T-helper 1 cell treated with Interleukin-12 subunit alpha and Interleukin-12 subunit beta and Interleukin-4 antibody, amounts not matched to agents 30 μg/mL and 1 μg/mL, for 36 hours (primary cell): ENCODE results near the gene PTTG2.
A peak's percentile ranks its signal among the peaks of the same experiment; 100 is the strongest.

Experiments used
- H3K27ac Mint-ChIP-seq: one replicate; pipeline ENCODE4 v1.8.0; 2021; ENCODE audit warnings: mild to moderate bottlenecking, mixed read lengths
- H3K27me3 Mint-ChIP-seq: one replicate; pipeline ENCODE4 v1.8.0; 2021; ENCODE audit warnings: low read depth, mixed read lengths
- H3K36me3 Mint-ChIP-seq: one replicate; pipeline ENCODE4 v1.8.0; 2021; ENCODE audit warnings: low read depth, mixed read lengths
- H3K4me1 Mint-ChIP-seq: one replicate; pipeline ENCODE4 v1.8.0; 2021; ENCODE audit warnings: low read depth, mixed read lengths
- H3K4me3 Mint-ChIP-seq: one replicate; pipeline ENCODE4 v1.8.0; 2021; ENCODE audit warnings: mild to moderate bottlenecking, moderate library complexity, mixed read lengths
- H3K9me3 Mint-ChIP-seq: one replicate; pipeline ENCODE4 v1.8.0; 2021; ENCODE audit warnings: mixed read lengths

The PTTG2 gene

GRCh38 chr4:37988670-37989069 is 28.5 kb downstream of the PTTG2 start:
- Mint-ChIP-seq H3K27ac (no peak overlapping the region), H3K4me3 (no peak overlapping the region), H3K4me1 (peaks cover 6% of the 10 kb centered on the region), H3K27me3 (no peaks in the 10 kb centered on the region), H3K9me3 (no peaks in the 10 kb centered on the region), H3K36me3 (no peaks in the 10 kb centered on the region)

GRCh38 chr4:37989398-37990260 is 29.4 kb downstream of the PTTG2 start:
- Mint-ChIP-seq H3K36me3 (no peaks in the 10 kb centered on the region), H3K4me3 (no peak overlapping the region)

DNA sequence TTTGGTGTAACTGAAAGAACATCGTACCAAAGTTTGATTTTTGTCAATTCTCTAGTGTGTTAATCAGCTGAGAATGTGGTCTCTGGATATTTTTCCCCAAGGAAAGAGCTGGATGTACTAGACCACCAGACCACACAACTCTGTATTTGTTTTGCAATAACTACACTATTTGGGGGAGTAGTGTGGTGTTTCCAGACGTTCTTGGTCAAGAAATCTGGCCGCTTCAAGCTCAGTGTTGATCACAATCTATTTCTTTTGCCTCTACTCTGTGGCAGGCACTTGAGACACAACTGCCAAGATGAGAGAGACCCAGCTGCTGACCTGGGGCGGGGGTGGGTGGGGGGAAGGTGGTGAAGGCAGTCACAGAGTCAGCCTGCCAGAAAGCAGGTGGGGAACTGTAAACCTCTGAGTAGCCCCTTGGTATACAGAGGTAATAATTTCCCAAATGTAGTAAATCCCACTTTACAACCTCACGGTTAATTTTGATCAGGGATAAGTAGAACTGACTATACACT is 30.6 kb downstream of the PTTG2 start:
- Mint-ChIP-seq H3K4me1 (peaks cover 9% of the 10 kb centered on the region), H3K27me3 (no peaks in the 10 kb centered on the region), H3K9me3 (no peaks in the 10 kb centered on the region), H3K4me3 (no peak overlapping the region), H3K27ac (no peak overlapping the region), H3K36me3 (no peaks in the 10 kb centered on the region)

More at GRCh38 chr4:37989398-37990260, 29.4 kb downstream of the PTTG2 start:
- Mint-ChIP-seq H3K27me3 (no peaks in the 10 kb centered on the region), H3K27ac (no peak overlapping the region), H3K4me1 (peaks cover 11% of the 10 kb centered on the region), H3K9me3 (no peaks in the 10 kb centered on the region)

DNA sequence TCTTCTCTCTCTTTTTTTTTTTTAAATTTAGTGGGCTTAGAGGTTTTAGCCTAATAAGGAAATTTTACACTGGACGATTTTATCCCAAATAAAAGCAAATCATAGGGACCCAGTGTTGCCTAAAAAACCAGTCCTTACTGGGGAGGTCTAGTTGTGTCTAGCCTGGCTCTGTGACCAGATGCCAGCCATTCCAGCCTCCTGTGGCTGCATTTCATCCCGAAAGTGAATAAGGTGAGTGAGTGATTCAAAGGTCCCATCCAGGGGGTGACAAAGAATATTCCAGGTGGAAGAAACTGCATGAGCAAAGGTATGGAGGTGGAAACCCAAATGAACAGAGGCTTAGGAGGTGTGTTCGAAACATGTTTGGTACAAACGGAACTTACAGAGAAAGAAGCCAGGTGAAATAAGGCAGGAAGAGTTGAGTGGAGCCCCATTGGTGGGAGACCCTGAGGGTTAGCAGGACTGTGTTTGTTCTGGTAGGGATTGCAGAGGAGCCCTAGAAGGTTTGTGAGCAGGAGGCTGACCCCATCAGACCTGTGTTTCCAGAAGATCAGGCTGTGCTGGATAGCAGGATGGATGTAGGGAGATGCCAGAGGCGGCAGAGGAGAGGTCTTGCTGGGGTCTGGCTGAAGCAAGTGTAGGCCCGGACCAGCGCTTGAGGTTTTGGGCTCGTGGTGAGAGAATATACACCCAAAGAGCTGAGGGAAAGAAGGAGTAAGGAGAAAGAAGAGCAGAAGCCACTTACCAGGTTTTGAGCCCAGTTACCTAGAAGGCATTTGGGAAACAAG is 31.6 kb downstream of the PTTG2 start:
- Mint-ChIP-seq H3K27me3 (no peaks in the 10 kb centered on the region), H3K4me3 (no peak overlapping the region), H3K4me1 (peaks cover 10% of the 10 kb centered on the region), H3K27ac (no peak overlapping the region), H3K36me3 (no peaks in the 10 kb centered on the region), H3K9me3 (no peaks in the 10 kb centered on the region)

- Mint-ChIP-seq H3K4me1 (peaks cover 19% of the 10 kb centered on the region), H3K36me3 (no peaks in the 10 kb centered on the region), H3K27ac (no peak overlapping the region), H3K9me3 (no peaks in the 10 kb centered on the region), H3K27me3 (no peaks in the 10 kb centered on the region), H3K4me3 (no peak overlapping the region)
These were observed 33.6 kb downstream of the PTTG2 start for GRCh38 chr4:37993806-37994205.

GRCh38 chr4:37994569-37994968 is 34.4 kb downstream of the PTTG2 start:
- Mint-ChIP-seq H3K4me3 (no peak overlapping the region), H3K36me3 (no peaks in the 10 kb centered on the region), H3K27me3 (no peaks in the 10 kb centered on the region), H3K4me1 (peaks cover 22% of the 10 kb centered on the region), H3K27ac (no peak overlapping the region), H3K9me3 (no peaks in the 10 kb centered on the region)

DNA sequence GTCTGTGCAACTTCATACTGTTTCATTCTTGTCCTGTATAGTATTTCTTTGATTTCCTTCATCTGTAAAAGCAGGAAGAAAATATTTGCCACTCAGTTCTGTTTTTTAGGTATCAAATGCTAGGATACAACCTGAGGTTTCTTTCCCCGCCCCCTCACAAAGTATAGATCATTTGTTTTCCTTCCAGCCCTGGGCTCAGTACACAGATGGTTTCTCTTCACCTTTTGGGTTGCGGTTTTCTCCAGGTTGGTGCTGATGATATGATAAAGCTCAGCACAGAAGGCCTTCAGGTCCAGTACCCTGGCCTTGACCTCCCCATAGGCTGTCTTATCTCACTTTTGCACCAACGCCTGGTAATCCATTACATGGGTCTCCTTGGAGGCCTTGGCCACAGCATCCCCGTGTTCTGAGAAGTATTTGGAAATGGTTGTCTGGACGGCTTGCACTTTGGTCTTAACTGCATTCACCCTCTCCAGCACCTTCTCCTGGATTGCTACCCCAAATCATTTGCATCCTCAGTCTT is 35.2 kb downstream of the PTTG2 start:
- Mint-ChIP-seq H3K36me3 (no peaks in the 10 kb centered on the region), H3K4me1 (peaks cover 22% of the 10 kb centered on the region), H3K4me3 (no peak overlapping the region), H3K27me3 (no peaks in the 10 kb centered on the region), H3K27ac (no peak overlapping the region), H3K9me3 (no peaks in the 10 kb centered on the region)

DNA sequence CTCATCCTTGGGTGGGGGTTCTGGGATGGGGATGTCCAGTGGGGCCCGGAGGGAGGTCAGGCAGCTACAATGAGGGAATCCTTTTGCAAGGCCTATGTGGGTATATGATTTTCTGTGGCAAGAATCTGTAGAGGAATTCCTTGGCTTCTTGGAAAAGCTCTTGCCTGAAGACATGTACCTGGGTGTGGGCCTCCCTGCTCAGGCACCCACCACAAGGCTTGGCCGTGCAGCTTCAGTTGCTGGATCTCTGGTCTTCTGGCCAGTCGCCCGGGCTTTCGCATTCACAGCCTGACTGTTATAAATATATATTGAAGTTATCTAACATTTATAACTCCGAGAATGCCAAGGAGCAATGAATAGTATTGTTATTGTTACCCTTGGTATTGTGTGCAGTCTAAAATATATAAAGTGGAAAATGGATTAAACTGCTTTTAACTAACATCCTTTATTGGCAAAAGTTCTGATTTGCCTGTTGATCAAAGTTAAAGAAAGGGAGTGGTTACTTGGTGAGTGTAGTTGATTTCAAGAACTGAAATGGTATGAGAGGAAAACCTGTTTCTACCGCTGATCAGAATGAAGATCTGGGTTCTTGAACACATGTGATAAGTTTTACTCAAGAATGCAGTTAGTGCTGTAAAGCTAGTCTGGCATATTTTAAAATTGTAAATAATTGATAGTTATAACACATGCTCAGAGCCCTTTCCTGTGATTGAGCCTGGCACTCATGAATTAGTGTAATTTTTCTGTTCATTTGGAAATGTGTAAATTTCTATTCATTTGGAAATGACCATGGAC is 36.0 kb downstream of the PTTG2 start:
- no peaks in the 10 kb centered on the region for H3K9me3 Mint-ChIP-seq
- peaks cover 22% of the 10 kb centered on the region for H3K4me1 Mint-ChIP-seq
- H3K4me3 Mint-ChIP-seq = no peak overlapping the region
- no peaks in the 10 kb centered on the region for H3K36me3 Mint-ChIP-seq
- H3K27me3 Mint-ChIP-seq = no peaks in the 10 kb centered on the region
- H3K27ac Mint-ChIP-seq = peak overlapping the region; percentile 65

DNA sequence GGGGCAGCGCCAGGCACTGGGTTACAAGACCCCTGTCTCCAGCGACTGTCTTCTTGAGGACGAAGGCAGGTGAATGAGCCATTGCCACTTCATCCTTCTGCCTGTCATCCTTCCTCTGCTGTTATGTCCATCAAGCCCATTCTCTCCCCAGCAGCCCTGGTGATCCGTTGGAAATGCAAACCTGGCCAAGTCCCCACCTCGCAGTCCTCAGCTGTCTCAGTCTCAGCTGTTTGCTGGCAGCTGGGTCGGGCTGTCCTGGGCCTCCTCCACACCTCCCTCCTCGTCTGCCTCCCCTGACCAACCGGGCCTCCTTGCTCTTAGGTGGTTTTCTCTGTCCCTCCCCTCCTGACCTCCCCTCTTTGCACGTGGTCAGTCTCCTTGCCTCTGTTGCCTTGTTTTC is 38.0 kb downstream of the PTTG2 start:
- Mint-ChIP-seq H3K27ac (no peak overlapping the region), H3K9me3 (no peaks in the 10 kb centered on the region), H3K4me3 (no peak overlapping the region), H3K27me3 (no peaks in the 10 kb centered on the region), H3K36me3 (no peaks in the 10 kb centered on the region), H3K4me1 (peaks cover 25% of the 10 kb centered on the region)

DNA sequence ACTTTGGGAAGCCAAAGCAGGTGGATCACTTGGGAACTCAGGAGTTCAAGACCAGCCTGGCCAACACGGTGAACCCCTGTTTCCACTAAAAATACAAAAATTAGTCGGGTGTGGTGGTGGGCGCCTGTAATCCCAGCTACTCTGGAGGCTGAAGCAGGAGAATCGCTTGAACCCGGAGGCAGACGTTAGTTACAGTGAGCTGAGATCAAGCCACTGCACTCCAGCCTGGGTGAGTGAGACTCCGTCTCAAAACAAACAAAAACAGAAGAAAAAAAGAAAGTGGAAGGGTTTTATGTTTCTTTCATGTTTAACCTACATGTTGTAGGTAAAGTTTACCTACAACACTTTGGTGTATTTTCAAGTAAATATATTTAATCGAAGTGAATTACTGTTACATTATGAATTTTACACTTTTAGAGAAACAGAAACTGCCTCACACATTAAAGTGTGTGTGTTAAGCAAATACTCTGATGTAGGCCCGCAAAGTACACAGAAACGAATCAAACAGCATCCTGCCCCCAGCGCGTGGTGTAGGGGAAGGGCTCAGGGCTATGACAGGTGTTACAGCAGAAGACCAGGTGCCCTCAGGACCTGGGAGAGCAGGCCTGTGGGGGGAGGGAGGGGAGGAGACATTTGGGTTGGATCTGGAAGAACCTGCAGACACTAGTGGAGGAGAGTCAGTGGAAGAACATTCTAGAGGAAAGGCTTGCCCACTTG is 39.0 kb downstream of the PTTG2 start:
- Mint-ChIP-seq H3K27ac (no peak overlapping the region), H3K9me3 (no peaks in the 10 kb centered on the region), H3K27me3 (no peaks in the 10 kb centered on the region), H3K4me1 (peaks cover 26% of the 10 kb centered on the region), H3K4me3 (no peak overlapping the region), H3K36me3 (no peaks in the 10 kb centered on the region)

GRCh38 chr4:37999965-38000364 is 39.8 kb downstream of the PTTG2 start:
- Mint-ChIP-seq H3K4me3 (no peak overlapping the region), H3K4me1 (peaks cover 20% of the 10 kb centered on the region), H3K9me3 (no peaks in the 10 kb centered on the region)

GRCh38 chr4:38001927-38002326 is 41.7 kb downstream of the PTTG2 start:
- Mint-ChIP-seq H3K27ac (no peak overlapping the region), H3K27me3 (no peaks in the 10 kb centered on the region)

More at GRCh38 chr4:37999965-38000364, 39.8 kb downstream of the PTTG2 start:
- H3K36me3 Mint-ChIP-seq = no peaks in the 10 kb centered on the region
- no peak overlapping the region for H3K27ac Mint-ChIP-seq
- H3K27me3 Mint-ChIP-seq = no peaks in the 10 kb centered on the region

GRCh38 chr4:38002451-38003071 is 42.4 kb downstream of the PTTG2 start:
- H3K4me1 Mint-ChIP-seq = peaks cover 21% of the 10 kb centered on the region
- H3K9me3 Mint-ChIP-seq = no peaks in the 10 kb centered on the region
- no peak overlapping the region for H3K27ac Mint-ChIP-seq
- H3K27me3 Mint-ChIP-seq = no peaks in the 10 kb centered on the region
- H3K4me3 Mint-ChIP-seq = no peak overlapping the region
- no peaks in the 10 kb centered on the region for H3K36me3 Mint-ChIP-seq

More at GRCh38 chr4:38001927-38002326, 41.7 kb downstream of the PTTG2 start:
- H3K9me3 Mint-ChIP-seq = no peaks in the 10 kb centered on the region
- H3K4me1 Mint-ChIP-seq = peaks cover 21% of the 10 kb centered on the region
- H3K36me3 Mint-ChIP-seq = no peaks in the 10 kb centered on the region
- no peak overlapping the region for H3K4me3 Mint-ChIP-seq
